Omental fat pad (tissue), 4 donors: ENCODE measurements around the gene EXOC7. TPM values are rescaled to one million over a fixed set of nuclear protein-coding genes. Genes with fewer than 3 reads are reported as not detected.

Source experiments
- ATAC-seq: fragments of 150-250 bp; one replicate; pipeline ENCODE4 v1.9.1; 2016; ENCODE audit warnings: mild to moderate bottlenecking, moderate library complexity; ENCODE audit not compliant: low FRiP score
- DNase-seq: peaks from one replicate; pipeline ENCODE4 v3.0.0-alpha.2; 2019; ENCODE audit warnings: low spot score
- total RNA-seq, 4 donors: library from RNA; depleted of rRNA; stranded (reverse); fragments of >200 nt; gene quantifications; one replicate each; pipeline ENCODE4 v1.1.0, GENCODE V29; 2016
- TF ChIP-seq, protein P1 (sequence below), 3 donors: fragments of 450-650 bp; IDR thresholded peaks; one replicate each; pipeline ENCODE4 v1.5.1; 2016 to 2017; ENCODE audit warnings: antibody characterized with exemption in 3 of 3, mild to moderate bottlenecking in 3 of 3, moderate library complexity in 2 of 3

Gene EXOC7
- total RNA-seq, 4 donors from 2014 or later: 69.3 to 93.9 (median 74.1) TPM

DNA sequence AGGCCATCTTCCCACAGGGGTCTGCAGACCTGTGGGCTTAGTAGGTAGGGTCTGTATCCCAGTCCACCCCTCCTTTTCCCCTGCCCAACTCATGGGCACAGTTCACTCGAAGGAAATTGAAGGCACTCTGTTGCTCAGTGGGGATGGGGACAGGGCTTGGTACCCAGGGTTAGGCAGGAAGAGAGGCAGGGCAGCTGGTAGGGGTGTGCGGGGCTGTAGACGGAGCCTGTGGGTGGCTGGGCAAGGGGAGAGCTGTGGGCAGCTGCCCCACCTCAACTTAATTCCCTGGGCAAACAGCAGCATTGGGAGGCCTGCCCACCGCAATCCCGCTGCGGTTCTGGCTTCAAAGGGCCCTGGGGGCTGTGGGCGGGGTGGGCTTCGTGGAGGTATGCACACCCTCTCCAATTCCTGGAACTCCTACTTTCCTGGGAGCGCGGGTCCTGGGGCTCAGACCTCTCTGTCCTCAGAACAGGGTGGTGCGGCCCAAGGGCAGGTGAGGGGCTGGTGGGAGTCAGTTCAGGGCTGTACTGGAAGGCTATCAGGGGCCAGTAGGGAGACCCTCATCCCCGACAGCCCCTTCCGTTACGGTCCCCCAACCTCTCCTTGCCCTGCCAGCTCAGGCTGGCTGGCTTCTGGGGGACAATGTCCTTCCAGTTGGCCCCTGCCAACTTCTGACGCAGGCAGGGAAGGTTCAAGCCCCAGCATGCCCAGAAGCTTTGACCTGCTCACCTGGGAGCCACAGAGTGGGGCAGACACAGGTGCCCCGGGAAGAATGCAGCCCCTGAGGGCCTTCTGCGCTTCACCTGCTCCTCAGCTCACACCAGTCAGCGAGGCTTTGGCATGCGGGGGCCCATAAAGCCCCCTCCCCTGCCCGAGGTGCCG is 28.3 kb upstream of the EXOC7 start:
- ATAC-seq: no peak
- TF ChIP-seq, protein P1, sequence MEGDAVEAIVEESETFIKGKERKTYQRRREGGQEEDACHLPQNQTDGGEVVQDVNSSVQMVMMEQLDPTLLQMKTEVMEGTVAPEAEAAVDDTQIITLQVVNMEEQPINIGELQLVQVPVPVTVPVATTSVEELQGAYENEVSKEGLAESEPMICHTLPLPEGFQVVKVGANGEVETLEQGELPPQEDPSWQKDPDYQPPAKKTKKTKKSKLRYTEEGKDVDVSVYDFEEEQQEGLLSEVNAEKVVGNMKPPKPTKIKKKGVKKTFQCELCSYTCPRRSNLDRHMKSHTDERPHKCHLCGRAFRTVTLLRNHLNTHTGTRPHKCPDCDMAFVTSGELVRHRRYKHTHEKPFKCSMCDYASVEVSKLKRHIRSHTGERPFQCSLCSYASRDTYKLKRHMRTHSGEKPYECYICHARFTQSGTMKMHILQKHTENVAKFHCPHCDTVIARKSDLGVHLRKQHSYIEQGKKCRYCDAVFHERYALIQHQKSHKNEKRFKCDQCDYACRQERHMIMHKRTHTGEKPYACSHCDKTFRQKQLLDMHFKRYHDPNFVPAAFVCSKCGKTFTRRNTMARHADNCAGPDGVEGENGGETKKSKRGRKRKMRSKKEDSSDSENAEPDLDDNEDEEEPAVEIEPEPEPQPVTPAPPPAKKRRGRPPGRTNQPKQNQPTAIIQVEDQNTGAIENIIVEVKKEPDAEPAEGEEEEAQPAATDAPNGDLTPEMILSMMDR (IDR thresholded peaks at IDR 0.05): no peak
- no peak for DNase-seq

DNA sequence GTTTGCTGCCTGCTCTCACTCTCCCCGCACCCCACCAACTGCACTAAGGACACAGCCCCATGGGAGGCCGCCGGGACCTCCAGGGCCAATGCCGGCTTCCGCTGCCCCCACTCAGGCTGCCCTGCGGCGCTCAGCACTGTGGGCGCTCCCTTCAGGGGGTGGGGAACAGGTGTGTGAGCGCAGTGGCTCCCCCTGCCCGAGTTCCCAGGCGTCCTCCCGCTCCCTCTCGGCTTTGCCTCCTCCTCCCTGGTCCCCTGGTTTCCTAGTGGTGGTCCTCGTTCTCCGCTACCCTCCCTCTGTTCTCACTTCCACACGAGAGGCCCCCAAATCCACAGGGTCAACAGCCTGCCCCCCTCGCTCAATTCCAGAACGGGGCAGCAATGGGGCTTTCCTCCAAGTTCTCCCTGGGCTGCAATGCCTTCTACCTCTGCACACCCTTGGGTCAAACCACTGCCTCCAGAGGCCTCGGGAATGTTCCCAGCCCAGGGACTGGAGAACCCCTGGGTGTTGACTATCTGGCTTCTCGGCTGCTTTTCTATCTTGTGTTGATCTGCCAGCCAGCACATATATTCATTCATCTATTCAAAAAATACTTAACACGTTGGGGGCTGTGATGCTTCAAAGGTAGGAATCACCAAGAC is 27.6 kb upstream of the EXOC7 start:
- no peak for ATAC-seq
- no peak for DNase-seq
- TF ChIP-seq, protein P1 (IDR thresholded peaks at IDR 0.05): no peak

DNA sequence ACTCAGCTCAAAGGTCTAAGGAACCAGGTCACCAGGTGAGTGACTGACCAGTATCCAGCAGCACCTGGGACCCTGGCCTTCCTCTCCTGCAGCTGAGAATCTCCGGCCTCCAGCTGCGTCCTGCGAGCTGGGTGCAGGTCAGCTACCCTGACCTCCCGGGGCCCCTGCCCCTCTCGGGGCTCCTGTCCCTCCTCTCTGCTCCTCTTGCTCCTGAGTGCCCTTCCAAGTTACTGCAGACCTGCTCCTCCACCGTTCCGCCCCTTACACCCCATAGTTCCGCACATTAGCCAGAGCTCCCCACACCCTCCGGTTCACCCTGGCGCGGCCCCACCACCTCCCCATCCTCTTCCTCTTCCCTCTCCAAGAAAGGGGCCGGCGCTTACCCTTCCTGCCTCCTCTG is 26.9 kb upstream of the EXOC7 start:
- TF ChIP-seq, protein P1 (IDR thresholded peaks at IDR 0.05): no peak
- DNase-seq (no peak), ATAC-seq (no peak)

DNA sequence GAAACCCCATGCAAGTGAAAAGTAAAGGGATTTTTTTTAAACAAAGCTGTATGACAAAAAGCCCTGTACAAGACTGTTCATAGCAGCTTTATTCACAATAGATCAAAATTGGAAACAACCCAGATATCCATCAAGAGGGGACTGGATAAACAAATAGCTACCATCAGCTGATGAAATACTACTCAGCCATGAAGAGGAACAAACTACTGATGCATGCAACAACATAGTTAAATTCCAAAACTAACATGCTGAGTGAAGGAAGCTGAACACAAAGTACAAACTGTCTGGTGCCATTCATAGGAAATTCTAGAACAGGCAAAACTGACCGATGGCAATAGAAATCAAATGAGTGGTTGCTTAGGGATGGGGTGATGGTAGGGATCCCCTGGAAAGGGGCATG is 22.3 kb upstream of the EXOC7 start:
- TF ChIP-seq, protein P1 (IDR thresholded peaks at IDR 0.05): no peak
- DNase-seq (no peak), ATAC-seq (no peak)

DNA sequence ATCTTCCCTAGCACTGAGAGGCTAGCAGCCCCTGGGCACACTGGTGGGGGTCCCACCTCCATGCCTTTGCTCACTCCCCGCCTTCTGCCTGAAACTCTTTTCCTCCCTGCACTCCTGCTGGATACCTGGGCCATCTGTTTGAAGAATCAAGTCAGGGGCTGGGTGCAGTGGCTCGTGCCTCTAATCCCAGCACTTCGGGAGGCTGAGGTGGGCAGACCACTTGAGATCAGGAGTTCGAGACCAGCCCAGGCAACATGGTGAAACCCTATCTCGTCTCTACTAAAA is 21.7 kb upstream of the EXOC7 start:
- DNase-seq (no peak), ATAC-seq (no peak)
- TF ChIP-seq, protein P1 (IDR thresholded peaks at IDR 0.05): no peak

DNA sequence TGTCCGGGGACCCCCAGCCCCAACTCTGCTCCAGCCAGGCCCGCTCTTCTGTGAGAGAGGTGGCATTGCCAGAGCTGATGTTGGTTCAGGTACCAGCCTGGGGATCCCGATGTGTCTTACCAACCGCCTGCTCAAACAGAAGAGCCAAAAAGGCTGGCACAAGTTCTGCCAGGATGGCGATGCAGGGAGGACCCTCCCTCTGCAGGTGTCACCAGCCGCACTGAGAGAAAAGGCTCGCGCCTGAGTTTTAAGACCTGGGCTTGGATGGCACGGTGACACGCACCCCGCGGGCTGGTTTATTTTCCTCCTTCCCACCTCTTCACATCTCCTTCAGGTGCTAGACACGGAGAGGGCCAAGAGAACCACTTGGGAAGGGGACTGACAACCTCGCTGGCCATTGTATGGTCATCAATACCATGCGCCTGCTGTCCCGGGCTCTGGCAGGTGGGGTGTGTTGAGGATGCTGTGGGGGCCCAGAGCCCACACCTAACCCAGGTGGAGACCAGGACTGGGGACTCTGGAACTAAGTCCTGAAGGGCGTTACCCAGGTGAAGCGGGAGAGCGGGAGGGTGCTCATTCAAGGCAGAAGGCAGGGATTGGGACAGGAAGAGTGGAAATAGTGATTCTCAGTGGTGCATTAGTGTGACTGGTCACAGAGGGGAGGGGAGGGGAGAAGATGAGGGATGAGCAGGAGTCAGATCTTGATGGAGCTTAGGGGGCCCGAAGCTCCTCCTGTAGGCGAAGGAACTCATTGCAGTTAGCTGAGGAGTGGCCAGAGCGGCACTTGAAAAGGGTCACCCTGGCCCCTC is 21.2 kb upstream of the EXOC7 start:
- DNase-seq: no peak
- TF ChIP-seq, protein P1 (IDR thresholded peaks at IDR 0.05): no peak
- no peak for ATAC-seq
